ENCODE results near the gene EFCAB11. TPM values are rescaled to one million over a fixed set of nuclear protein-coding genes. Genes with fewer than 3 reads are reported as not detected.

EFCAB11 gene
- total RNA-seq, 1 donor from 2014 or later = 20.8 TPM

GRCh38 chr14:89856871-89857345 lies 97.6 kb downstream of the EFCAB11 start:
- Mint-ChIP-seq H3K27ac (no peak overlapping the region), H3K4me3 (ENCODE audit: low read depth) (no peak overlapping the region), H3K27me3 (peaks cover 39% of the 10 kb centered on the region), H3K4me1 (ENCODE audit: low read depth) (no peaks in the 10 kb centered on the region), H3K9me3 (ENCODE audit: low read depth) (no peaks in the 10 kb centered on the region), H3K36me3 (ENCODE audit: insufficient read depth) (peaks cover 6% of the 10 kb centered on the region)
- TF ChIP-seq CTCF (IDR thresholded peaks at IDR 0.05; ENCODE audit: unreplicated experiment) = no peak
- no peak for DNase-seq (ENCODE audit: low spot score, unreplicated experiment)

GRCh38 chr14:89855961-89856656 lies 98.4 kb downstream of the EFCAB11 start:
- DNase-seq (ENCODE audit: low spot score, unreplicated experiment) = no peak
- no peak for TF ChIP-seq CTCF (IDR thresholded peaks at IDR 0.05; ENCODE audit: unreplicated experiment)

DNA sequence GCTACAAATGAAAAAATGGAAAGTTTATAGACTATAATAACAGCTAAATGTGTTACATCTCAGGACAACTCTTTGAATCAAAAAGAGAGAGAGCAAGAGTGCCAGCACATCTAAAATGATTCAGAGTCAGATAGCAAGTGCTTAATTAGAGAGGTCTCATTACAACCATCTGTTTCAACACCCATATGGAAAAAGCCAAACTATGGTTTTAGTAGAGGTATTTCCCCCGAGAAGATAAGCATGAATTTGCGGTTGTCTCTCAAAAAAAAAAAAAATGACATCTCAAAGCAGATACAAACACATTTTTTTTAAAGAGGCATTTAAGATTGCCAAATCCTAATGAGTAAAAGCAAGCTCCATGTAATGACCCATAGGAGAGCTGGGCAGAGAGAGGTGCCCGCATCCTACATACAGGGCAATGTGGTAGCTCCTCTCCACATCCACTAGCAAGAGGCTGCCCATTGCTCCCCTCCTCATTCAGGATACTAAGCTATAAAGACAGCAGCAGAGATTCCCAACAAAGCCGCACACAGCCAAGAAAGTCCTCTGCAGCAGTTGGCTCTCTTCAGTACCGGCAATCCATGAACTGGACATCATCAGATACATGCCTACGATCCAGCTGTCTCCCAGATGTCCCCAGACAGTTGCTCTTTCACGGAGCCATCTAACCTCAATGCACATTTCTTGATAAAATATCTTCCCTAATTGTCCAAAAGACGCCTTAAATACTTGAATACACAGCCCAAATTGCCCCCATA lies 100.4 kb downstream of the EFCAB11 start:
- H3K36me3 Mint-ChIP-seq (ENCODE audit: insufficient read depth) = no peaks in the 10 kb centered on the region
- H3K27ac Mint-ChIP-seq = no peak overlapping the region
- peaks cover 36% of the 10 kb centered on the region for H3K27me3 Mint-ChIP-seq
- H3K4me1 Mint-ChIP-seq (ENCODE audit: low read depth) = no peaks in the 10 kb centered on the region
- no peak for TF ChIP-seq CTCF (IDR thresholded peaks at IDR 0.05; ENCODE audit: unreplicated experiment)
- H3K4me3 Mint-ChIP-seq (ENCODE audit: low read depth) = no peak overlapping the region
- DNase-seq (ENCODE audit: low spot score, unreplicated experiment) = no peak
- no peaks in the 10 kb centered on the region for H3K9me3 Mint-ChIP-seq (ENCODE audit: low read depth)

More at GRCh38 chr14:89855961-89856656, 98.4 kb downstream of the EFCAB11 start:
- H3K4me3 Mint-ChIP-seq (ENCODE audit: low read depth) = no peak overlapping the region
- H3K9me3 Mint-ChIP-seq (ENCODE audit: low read depth) = no peaks in the 10 kb centered on the region
- H3K4me1 Mint-ChIP-seq (ENCODE audit: low read depth) = no peaks in the 10 kb centered on the region
- peaks cover 42% of the 10 kb centered on the region for H3K27me3 Mint-ChIP-seq
- H3K27ac Mint-ChIP-seq = no peak overlapping the region
- H3K36me3 Mint-ChIP-seq (ENCODE audit: insufficient read depth) = peaks cover 2% of the 10 kb centered on the region

GRCh38 chr14:89851106-89851505 lies 103.4 kb downstream of the EFCAB11 start:
- no peak for TF ChIP-seq CTCF (IDR thresholded peaks at IDR 0.05; ENCODE audit: unreplicated experiment)
- no peaks in the 10 kb centered on the region for H3K9me3 Mint-ChIP-seq (ENCODE audit: low read depth)
- no peak overlapping the region for H3K27ac Mint-ChIP-seq
- H3K4me1 Mint-ChIP-seq (ENCODE audit: low read depth) = no peaks in the 10 kb centered on the region
- H3K4me3 Mint-ChIP-seq (ENCODE audit: low read depth) = no peak overlapping the region
- DNase-seq (ENCODE audit: low spot score, unreplicated experiment) = no peak
- H3K27me3 Mint-ChIP-seq = peaks cover 29% of the 10 kb centered on the region
- H3K36me3 Mint-ChIP-seq (ENCODE audit: insufficient read depth) = no peaks in the 10 kb centered on the region

- Mint-ChIP-seq H3K27me3 (peaks cover 26% of the 10 kb centered on the region), H3K27ac (no peak overlapping the region), H3K4me1 (ENCODE audit: low read depth) (no peaks in the 10 kb centered on the region), H3K4me3 (ENCODE audit: low read depth) (no peak overlapping the region), H3K36me3 (ENCODE audit: insufficient read depth) (no peaks in the 10 kb centered on the region), H3K9me3 (ENCODE audit: low read depth) (no peaks in the 10 kb centered on the region)
- no peak for DNase-seq (ENCODE audit: low spot score, unreplicated experiment)
- TF ChIP-seq CTCF (IDR thresholded peaks at IDR 0.05; ENCODE audit: unreplicated experiment) = no peak
These were observed 104.6 kb downstream of the EFCAB11 start for GRCh38 chr14:89849931-89850330.
